Stimulated activated CD8-positive, alpha-beta memory T cell treated with anti-CD3 and anti-CD28 coated beads, Interleukin-4, amount 100 ng/mL, for 24 hours (primary cell): ENCODE measurements around the gene SLC22A23.

Experiments used
- DNase-seq: peaks from one replicate; pipeline ENCODE4 v3.0.0-alpha.2; 2020; ENCODE audit warnings: low read depth

SLC22A23 gene

GRCh38 chr6:3222506-3223038 is 234.3 kb downstream of the SLC22A23 start:
- DNase-seq: no peak

- DNase-seq: no peak
Observed at GRCh38 chr6:3221578-3221977, 235.3 kb downstream of the SLC22A23 start.

- no peak for DNase-seq
Observed at GRCh38 chr6:3220366-3220765, 236.5 kb downstream of the SLC22A23 start.
